GM18951 (cell line): ENCODE data around the gene AKT3.
"Not testable (repeated sequence)": the region's sequence is repeated elsewhere in the genome, so short reads cannot be mapped to it uniquely, and the experiment has no call there.

Experiments
- POLR2A ChIP-seq: IDR thresholded peaks from 4 replicates; pipeline ENCODE4 v1.6.1; 2011; ENCODE audit warnings: mild to moderate bottlenecking; ENCODE audit not compliant: insufficient read length, insufficient read depth; ENCODE audit errors: extremely low read depth
- in situ Hi-C: fragments of 300-500 bp; cut with MboI; formaldehyde crosslinking; loops from one replicate; pipeline ENCODE4 v1.12.0; 2022; ENCODE audit warnings: low sequenced_read_pairs, mixed read lengths, inconsistent platforms; ENCODE audit not compliant: unreplicated experiment

The AKT3 gene

DNA sequence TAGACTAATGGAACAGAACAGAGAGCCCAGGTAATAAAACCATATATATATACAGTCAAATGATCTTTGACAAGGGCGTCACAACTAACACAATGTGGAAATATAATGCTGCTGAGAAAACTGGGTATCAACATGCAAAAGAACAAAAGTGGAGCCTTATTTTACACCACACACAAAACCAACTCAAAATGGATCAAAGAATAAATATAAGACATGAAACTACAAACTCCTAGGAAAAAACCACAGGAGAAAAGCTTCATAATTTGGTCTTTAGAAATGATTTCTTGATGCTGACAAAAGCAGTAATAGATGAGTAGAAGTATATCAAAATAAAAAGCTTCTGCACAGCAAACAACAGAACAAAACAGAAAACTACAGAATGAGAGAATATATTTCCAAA lies 192.2 kb downstream of the AKT3 start:
- in situ Hi-C loops = no loop called here
- no peak for TF ChIP-seq POLR2A

GRCh38 chr1:243649530-243649929 lies 200.5 kb downstream of the AKT3 start:
- in situ Hi-C loops = not testable (repeated sequence)

DNA sequence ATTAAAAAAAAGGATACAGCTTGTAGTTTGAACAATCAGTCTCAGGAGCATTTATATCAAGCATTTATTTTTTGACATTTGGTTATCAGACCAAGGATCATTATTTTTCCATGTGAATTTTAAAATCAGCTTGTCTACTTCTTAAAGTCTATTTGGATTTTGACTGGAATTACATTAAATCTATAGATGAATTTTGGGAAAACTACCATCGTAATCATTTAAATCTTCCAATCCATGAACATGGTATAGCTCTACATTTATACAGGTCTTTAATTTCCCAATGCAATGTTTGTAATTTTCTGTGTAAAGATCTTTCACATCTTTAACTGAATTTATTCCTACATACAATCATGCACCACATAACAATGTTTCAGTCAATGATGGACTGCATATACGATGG lies 203.2 kb downstream of the AKT3 start:
- no peak for TF ChIP-seq POLR2A

DNA sequence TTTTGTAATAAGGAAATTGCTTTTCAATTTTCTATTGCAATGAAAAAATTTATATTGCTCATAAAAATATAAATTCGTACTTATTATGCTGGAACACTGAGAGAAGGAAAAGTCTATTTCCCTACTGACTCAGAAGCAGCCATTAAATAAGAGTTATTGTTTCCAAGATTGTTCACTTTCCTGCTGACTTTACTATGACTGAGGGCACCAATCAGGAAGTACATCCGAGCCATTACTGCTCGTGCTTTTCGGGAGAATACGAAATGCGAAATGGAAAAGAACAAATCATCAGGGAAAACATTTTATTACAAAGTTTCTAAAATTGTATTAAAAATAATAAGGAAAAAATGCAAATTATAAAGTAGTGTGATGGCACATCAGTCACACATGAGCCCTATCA lies 204.8 kb downstream of the AKT3 start:
- TF ChIP-seq POLR2A = no peak
- in situ Hi-C loops = no loop called here

More for the DNA sequence above, 203.2 kb downstream of the AKT3 start:
- in situ Hi-C loops = no loop called here

DNA sequence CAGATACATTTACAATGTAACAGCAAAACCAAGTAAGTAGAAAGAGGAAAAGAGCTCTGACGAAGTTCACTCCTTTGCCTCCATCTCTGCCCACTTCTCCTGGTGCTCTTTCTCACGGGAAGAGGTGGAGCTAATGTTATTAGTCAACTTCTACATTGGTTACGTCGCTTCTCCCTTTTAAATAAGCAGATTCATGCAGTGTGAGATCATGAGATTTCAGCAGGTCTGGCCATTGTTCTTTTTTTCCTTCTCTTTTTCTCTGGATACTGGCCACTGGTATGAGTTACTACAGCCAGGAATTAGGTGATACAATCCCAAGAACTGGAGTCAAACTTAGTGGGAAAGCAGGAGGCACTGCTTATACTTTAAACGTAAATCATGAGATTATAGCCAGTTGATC lies 207.1 kb downstream of the AKT3 start:
- no peak for TF ChIP-seq POLR2A

GRCh38 chr1:243639027-243639658 lies 210.9 kb downstream of the AKT3 start:
- in situ Hi-C loops = no loop called here
- TF ChIP-seq POLR2A = no peak

More for the DNA sequence above, 207.1 kb downstream of the AKT3 start:
- in situ Hi-C loops = no loop called here

GRCh38 chr1:243638186-243638585 lies 211.9 kb downstream of the AKT3 start:
- in situ Hi-C loops = no loop called here
- no peak for TF ChIP-seq POLR2A

DNA sequence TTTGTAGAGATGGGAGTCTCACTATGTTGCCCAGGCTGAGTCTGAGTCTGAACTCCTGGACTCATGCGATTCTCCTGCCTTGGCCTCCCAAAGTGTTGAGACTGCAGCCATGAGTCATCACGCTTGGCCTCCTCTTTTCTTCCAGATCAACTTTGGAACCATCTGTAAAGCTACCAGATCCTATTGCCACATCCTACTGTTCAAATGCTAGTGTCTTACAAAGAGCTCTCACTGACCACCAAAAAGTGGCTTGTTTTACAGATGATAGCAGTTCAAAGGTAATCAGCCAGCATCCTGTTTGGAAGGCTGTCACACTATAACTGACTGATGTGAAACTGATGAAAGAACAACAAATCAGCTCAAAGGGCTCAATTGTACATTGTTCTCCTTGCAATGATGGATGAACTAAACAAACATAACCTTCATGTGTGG lies 221.6 kb downstream of the AKT3 start:
- TF ChIP-seq POLR2A = no peak
- in situ Hi-C loops = no loop called here

- in situ Hi-C loops = no loop called here
- no peak for TF ChIP-seq POLR2A
Measured at GRCh38 chr1:243623841-243624240, 226.2 kb downstream of the AKT3 start.

DNA sequence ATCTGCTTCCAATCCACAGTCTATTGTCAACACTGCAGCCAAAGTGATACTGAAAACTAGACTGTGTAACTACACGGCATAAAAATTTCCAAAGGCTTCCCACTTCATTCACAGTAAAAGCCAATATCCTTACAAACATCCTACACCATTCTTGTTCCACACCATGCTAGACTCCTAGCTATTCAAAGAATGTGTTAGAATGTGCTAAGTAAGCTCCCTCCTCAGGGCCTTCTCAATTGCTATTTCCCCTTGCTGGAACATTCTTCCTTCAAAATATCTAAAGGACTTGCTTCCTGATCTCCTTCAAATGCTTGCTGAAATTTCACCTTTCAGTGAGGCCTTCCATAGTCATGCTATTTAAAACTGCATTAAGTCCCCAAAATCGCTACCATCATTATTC lies 228.1 kb downstream of the AKT3 start:
- no peak for TF ChIP-seq POLR2A
- in situ Hi-C loops = no loop called here

GRCh38 chr1:243620096-243620495 lies 229.9 kb downstream of the AKT3 start:
- in situ Hi-C loops = no loop called here
- TF ChIP-seq POLR2A = no peak

- in situ Hi-C loops = no loop called here
- no peak for TF ChIP-seq POLR2A
Measured at GRCh38 chr1:243609698-243610097, 240.3 kb downstream of the AKT3 start.

DNA sequence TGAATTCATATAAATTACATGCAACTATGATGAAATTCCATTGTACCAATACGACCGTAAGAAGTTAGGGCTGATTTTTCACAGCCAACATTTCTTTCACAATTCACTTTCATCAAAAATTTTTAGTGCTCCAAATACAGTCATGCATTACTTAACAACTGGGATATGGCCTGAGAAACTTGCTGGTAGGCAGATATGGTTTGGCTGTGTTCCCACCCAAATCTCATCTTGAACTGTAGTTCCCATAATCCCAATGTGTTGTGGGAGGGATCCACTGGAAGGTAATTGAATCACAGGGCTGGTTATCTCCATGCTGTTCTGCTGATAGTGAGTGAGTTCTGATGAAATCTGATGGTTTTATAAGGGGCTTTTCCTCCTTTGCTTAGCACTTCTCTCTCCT lies 244.4 kb downstream of the AKT3 start:
- TF ChIP-seq POLR2A = no peak
- in situ Hi-C loops = no loop called here

GRCh38 chr1:243601720-243602119 lies 248.3 kb downstream of the AKT3 start:
- in situ Hi-C loops = no loop called here
- TF ChIP-seq POLR2A = no peak

GRCh38 chr1:243598433-243598832 lies 251.6 kb downstream of the AKT3 start:
- in situ Hi-C loops = no loop called here
- TF ChIP-seq POLR2A = no peak
